G401.6 (cell line): ENCODE measurements around the gene HACD3.
"Not testable (repeated sequence)": the region's sequence is repeated elsewhere in the genome, so short reads cannot be mapped to it uniquely, and the experiment has no call there.

ENCODE experiments used
- FAIRE-seq: peaks from 2 replicates; lab custom pipeline; 2012; peaks lifted over from hg19 to GRCh38; lab: Jason Lieb, UNC

HACD3 gene

GRCh38 chr15:65603559-65603958 lies 73.3 kb downstream of the HACD3 start:
- no peak for FAIRE-seq

- FAIRE-seq = peak; percentile 96
Measured at GRCh38 chr15:65610871-65611718, 80.8 kb downstream of the HACD3 start, which contains the start of gene INTS14. TSS of gene INTS14 (minus strand) at chr15:65611131. CDS start at chr15:65607380, 3,751 bp downstream.

GRCh38 chr15:65611888-65612615 lies 81.8 kb downstream of the HACD3 start:
- no peak for FAIRE-seq

GRCh38 chr15:65612616-65612946 lies 82.3 kb downstream of the HACD3 start:
- no peak for FAIRE-seq

GRCh38 chr15:65612949-65613744 lies 82.9 kb downstream of the HACD3 start:
- no peak for FAIRE-seq

GRCh38 chr15:65615887-65616286 lies 85.6 kb downstream of the HACD3 start:
- FAIRE-seq = not testable (repeated sequence)

- FAIRE-seq = no peak
Measured at GRCh38 chr15:65618560-65619109, 88.4 kb downstream of the HACD3 start.

- no peak for FAIRE-seq
Measured at GRCh38 chr15:65619626-65620290, 89.5 kb downstream of the HACD3 start.

- no peak for FAIRE-seq
Measured at GRCh38 chr15:65620833-65621232, 90.6 kb downstream of the HACD3 start.

GRCh38 chr15:65621638-65622037 lies 91.4 kb downstream of the HACD3 start, which contains the start of gene SLC24A1:
TSS of gene SLC24A1 (plus strand) at chr15:65621938. CDS start at chr15:65624081, 2,143 bp downstream.
- FAIRE-seq = no peak

GRCh38 chr15:65623103-65623502 lies 92.8 kb downstream of the HACD3 start:
- no peak for FAIRE-seq

- FAIRE-seq = no peak
Measured at GRCh38 chr15:65626856-65627255, 96.6 kb downstream of the HACD3 start.
